Fibroblast of lung (primary cell): ENCODE results near the gene HIRA.

Experiments used
- CTCF ChIP-seq, 2 donors: IDR thresholded peaks in 1 of 2; conservative IDR thresholded peaks in 1 of 2; 1 replicate in 1 of 2; 2 replicates in 1 of 2; pipeline ENCODE4 v1.5.1; 2011 to 2012; ENCODE audit warnings: low read length in 2 of 2, control low read depth in 1 of 2, inconsistent platforms in 1 of 2, low read depth in 1 of 2, mild to moderate bottlenecking in 1 of 2
- EZH2 ChIP-seq: IDR thresholded peaks from 2 replicates; pipeline ENCODE4 v1.5.1; 2012; ENCODE audit warnings: low read length, control low read depth, mild to moderate bottlenecking; ENCODE audit errors: missing control alignments

GRCh38 chr22:19471572-19471971 lies 40.0 kb upstream of the HIRA start:
- TF ChIP-seq CTCF (conservative IDR thresholded peaks at IDR 0.05 in 1 of 2, IDR thresholded peaks at IDR 0.05 in 1 of 2; ENCODE audit: low read depth in 1 of 2, low read length in 2 of 2) (no peak), EZH2 (no peak)
